Peyer's patch (tissue), 4 donors: ENCODE data around the gene ABHD6.

Experiments used
- CTCF ChIP-seq, 6 experiments: fragments of 450-650 bp in 4 of 6; fragments of 200-600 bp in 2 of 6; sonication (generic) in 1 of 6; IDR thresholded peaks; one replicate each; pipeline ENCODE4 v1.5.1; 2017 to 2019; ENCODE audit warnings: antibody characterized with exemption in 6 of 6, mild to moderate bottlenecking in 3 of 6, moderate library complexity in 1 of 6
- POLR2A ChIP-seq, 2 donors: fragments of 450-650 bp; IDR thresholded peaks; one replicate each; pipeline ENCODE4 v1.5.1; 2017; ENCODE audit warnings: antibody characterized with exemption in 2 of 2, mild to moderate bottlenecking in 2 of 2, moderate library complexity in 2 of 2

- no peak for TF ChIP-seq POLR2A (IDR thresholded peaks at IDR 0.05)
- no peak for TF ChIP-seq CTCF (IDR thresholded peaks at IDR 0.05)
Observed at GRCh38 chr3:58236527-58237237, 910 bp upstream of the ABHD6 start.
